Measurements from ENCODE around the gene CLSTN2. TPM values are rescaled to one million over a fixed set of nuclear protein-coding genes. Genes with fewer than 3 reads are reported as not detected.

The CLSTN2 gene
- total RNA-seq, 1 donor from 2014 or later: 65.0 TPM

GRCh38 chr3:140294058-140294457 lies 359.1 kb downstream of the CLSTN2 start:
- Mint-ChIP-seq H3K36me3 (ENCODE audit: low read depth) (no peaks in the 10 kb centered on the region), H3K27ac (ENCODE audit: unreplicated experiment) (no peak overlapping the region), H3K9me3 (ENCODE audit: low read depth) (no peaks in the 10 kb centered on the region), H3K27me3 (ENCODE audit: low read depth) (no peaks in the 10 kb centered on the region), H3K4me3 (ENCODE audit: unreplicated experiment) (no peak overlapping the region), H3K4me1 (ENCODE audit: low read depth) (peaks cover 20% of the 10 kb centered on the region)
- no peak for TF ChIP-seq CTCF (IDR thresholded peaks at IDR 0.05)
- no peak for DNase-seq (ENCODE audit: low spot score)

GRCh38 chr3:140296796-140297352 lies 361.9 kb downstream of the CLSTN2 start:
- peaks cover 12% of the 10 kb centered on the region for H3K4me1 Mint-ChIP-seq (ENCODE audit: low read depth)
- H3K36me3 Mint-ChIP-seq (ENCODE audit: low read depth): no peaks in the 10 kb centered on the region
- no peak overlapping the region for H3K4me3 Mint-ChIP-seq (ENCODE audit: unreplicated experiment)
- DNase-seq (ENCODE audit: low spot score): no peak
- no peaks in the 10 kb centered on the region for H3K9me3 Mint-ChIP-seq (ENCODE audit: low read depth)
- no peak overlapping the region for H3K27ac Mint-ChIP-seq (ENCODE audit: unreplicated experiment)
- peak; percentile 70 for TF ChIP-seq CTCF (IDR thresholded peaks at IDR 0.05)
- no peaks in the 10 kb centered on the region for H3K27me3 Mint-ChIP-seq (ENCODE audit: low read depth)

- H3K4me3 Mint-ChIP-seq (ENCODE audit: unreplicated experiment): no peak overlapping the region
- H3K36me3 Mint-ChIP-seq (ENCODE audit: low read depth): no peaks in the 10 kb centered on the region
- peaks cover under 1% of the 10 kb centered on the region for H3K4me1 Mint-ChIP-seq (ENCODE audit: low read depth)
- H3K9me3 Mint-ChIP-seq (ENCODE audit: low read depth): no peaks in the 10 kb centered on the region
- DNase-seq (ENCODE audit: low spot score): no peak
- H3K27me3 Mint-ChIP-seq (ENCODE audit: low read depth): no peaks in the 10 kb centered on the region
- H3K27ac Mint-ChIP-seq (ENCODE audit: unreplicated experiment): no peak overlapping the region
- TF ChIP-seq CTCF (IDR thresholded peaks at IDR 0.05): no peak
Measured at GRCh38 chr3:140298043-140298442, 363.1 kb downstream of the CLSTN2 start.

DNA sequence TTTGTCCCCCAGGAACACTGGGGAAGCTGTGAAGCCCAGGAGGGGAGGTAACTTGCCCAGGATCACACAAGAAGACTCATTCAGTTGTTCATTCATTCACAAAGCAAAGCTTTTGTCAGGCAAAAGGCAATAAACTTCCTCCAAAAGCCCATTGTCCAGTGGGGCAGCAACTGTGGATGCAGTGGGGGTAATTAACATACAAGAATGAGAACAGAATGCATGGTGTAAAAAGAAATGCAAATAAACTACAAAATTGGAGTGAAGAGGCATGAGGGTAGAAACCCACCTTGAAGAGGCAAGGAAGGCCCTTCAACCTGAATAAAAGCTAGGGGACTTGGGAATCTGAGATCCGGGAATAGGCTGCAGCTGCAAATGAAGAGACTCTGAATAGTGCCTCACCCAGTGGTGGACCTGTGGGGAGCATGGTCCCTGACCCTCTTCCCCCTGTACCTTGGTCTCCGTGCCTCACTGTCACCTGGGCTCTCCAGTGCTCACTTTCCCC lies 363.6 kb downstream of the CLSTN2 start:
- H3K27ac Mint-ChIP-seq (ENCODE audit: unreplicated experiment): no peak overlapping the region

DNA sequence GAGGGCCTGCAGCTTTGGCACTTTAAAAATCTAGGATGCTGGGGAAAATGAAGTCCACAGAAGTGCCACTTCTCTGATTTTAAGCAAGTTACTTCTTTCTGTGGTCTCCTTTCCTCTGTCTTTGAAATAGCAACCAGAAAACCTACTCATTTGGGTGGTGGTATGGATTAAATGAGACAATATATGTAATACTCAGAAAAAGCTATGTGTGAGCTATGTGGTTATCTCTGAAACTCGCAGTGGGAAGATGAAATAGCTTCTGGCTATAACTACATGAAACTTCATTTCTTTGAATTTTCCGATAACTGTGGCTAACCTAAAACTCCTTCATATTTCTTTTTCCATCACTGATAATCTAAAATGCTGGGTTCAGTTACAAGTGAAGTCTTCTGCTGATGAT lies 368.9 kb downstream of the CLSTN2 start:
- TF ChIP-seq CTCF (IDR thresholded peaks at IDR 0.05): no peak
- H3K9me3 Mint-ChIP-seq (ENCODE audit: low read depth): no peaks in the 10 kb centered on the region
- no peak overlapping the region for H3K4me3 Mint-ChIP-seq (ENCODE audit: unreplicated experiment)
- no peak for DNase-seq (ENCODE audit: low spot score)
- H3K27me3 Mint-ChIP-seq (ENCODE audit: low read depth): no peaks in the 10 kb centered on the region
- H3K27ac Mint-ChIP-seq (ENCODE audit: unreplicated experiment): no peak overlapping the region
- peaks cover 6% of the 10 kb centered on the region for H3K4me1 Mint-ChIP-seq (ENCODE audit: low read depth)
- no peaks in the 10 kb centered on the region for H3K36me3 Mint-ChIP-seq (ENCODE audit: low read depth)

More for the DNA sequence above, 363.6 kb downstream of the CLSTN2 start:
- no peaks in the 10 kb centered on the region for H3K27me3 Mint-ChIP-seq (ENCODE audit: low read depth)
- no peak overlapping the region for H3K4me3 Mint-ChIP-seq (ENCODE audit: unreplicated experiment)
- DNase-seq (ENCODE audit: low spot score): no peak
- TF ChIP-seq CTCF (IDR thresholded peaks at IDR 0.05): no peak
- H3K9me3 Mint-ChIP-seq (ENCODE audit: low read depth): no peaks in the 10 kb centered on the region
- H3K36me3 Mint-ChIP-seq (ENCODE audit: low read depth): no peaks in the 10 kb centered on the region
- no peaks in the 10 kb centered on the region for H3K4me1 Mint-ChIP-seq (ENCODE audit: low read depth)
